HG03103 (cell line): ENCODE results near the gene PCK1.

Source experiments
- ATAC-seq: cut with Tn5 transposase; IDR thresholded peaks from one replicate; pipeline ENCODE4 v1.9.1; 2021; ENCODE audit warnings: low read depth; ENCODE audit not compliant: unreplicated experiment

PCK1 gene

DNA sequence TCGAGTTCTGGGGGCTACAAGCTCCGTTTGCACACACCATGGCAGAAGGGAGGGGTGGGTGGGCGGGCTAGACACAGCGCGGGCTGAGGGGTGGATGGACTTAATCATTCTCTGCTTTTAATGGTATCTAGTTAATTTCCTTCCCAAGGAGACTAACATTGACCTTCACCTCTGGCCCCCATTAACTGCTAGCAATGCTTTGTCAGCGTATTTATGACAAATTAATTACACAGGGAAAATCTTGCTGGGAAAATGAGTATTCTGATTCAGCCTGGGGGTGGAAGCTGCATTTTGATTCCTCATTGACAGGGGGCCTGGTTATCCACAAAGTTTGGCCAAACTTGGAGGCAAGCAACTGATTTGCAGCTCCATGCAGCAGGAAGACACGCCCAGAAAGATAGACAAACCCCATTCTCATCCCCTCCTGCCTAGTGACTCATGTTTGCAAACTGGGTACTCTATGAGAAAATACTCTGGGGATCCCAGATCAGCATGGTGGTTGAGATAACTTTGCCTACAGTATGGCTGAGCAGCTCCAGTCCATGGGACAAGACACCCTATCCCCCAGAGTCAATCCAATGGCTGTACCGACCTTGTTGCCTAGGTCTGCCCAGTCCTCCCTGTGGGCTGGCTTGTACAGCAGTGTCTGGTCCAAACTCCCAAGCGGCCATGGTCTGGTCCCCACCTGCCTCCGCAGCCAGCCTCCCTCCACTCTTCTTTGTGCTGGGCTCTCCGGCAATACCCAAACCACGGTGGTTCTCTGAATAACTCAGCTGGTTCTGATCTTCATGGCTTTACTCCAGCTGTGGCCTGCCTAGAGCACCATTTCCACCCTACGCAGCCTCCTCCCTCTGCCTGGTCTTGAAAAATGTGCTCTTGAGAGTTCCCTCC is 39.7 kb downstream of the PCK1 start:
- no peak for ATAC-seq

DNA sequence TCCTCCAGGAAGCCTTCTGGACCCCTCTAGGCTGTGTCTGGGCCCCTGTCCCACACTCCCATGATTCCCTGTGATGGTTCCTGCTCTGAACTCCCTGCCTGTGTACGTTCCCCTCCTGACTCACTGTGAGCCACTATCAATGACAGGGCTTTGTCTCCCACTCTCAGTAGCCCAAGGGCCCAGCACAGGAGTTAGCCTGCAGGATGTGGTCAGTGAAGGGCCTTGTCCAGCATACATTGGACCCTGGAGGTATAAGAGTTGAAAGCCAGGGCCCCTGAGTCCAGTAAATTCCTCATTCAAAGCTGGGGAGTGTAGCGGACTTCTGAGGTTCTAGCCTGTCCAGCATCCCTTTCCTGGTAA is 40.3 kb downstream of the PCK1 start:
- no peak for ATAC-seq

DNA sequence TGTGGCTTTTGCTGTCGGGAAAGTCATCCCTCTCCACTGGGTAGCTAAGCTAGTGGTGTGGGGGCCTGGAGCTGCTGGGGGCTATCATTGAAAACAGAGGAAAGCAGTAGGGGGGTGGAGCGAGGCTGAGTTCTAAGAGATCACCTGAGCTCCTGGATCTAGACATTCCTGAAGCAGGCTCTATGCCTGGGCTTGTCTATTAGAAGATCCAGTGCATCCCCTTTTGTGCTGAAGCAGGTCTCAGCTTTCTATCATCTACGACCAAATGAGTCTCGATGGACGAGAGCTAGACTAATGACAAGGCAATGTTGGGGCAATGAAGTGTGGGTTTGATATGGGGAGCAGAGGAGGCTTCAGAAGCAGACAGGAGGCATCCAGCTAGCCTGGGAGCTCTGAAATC is 40.8 kb downstream of the PCK1 start:
- no peak for ATAC-seq

DNA sequence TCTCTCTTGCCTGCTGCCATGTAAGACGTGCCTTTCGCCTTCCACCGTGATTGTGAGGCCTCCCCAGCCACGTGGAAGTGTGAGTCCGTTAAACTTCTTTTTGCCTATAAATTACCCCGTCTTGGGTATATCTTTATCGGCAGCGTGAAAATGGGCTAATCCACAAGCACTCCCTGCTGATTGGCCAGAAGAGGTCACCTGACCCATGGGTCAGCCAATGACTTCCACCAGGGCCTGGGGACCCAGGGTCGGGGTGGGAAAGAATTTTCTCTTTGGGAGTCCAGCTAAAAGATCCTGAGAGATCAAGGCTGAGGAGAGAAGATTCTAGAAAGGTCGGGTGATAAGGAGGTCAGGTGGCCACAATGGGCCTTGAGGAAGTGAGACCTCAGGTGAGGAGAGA is 42.2 kb downstream of the PCK1 start:
- ATAC-seq, result no peak

DNA sequence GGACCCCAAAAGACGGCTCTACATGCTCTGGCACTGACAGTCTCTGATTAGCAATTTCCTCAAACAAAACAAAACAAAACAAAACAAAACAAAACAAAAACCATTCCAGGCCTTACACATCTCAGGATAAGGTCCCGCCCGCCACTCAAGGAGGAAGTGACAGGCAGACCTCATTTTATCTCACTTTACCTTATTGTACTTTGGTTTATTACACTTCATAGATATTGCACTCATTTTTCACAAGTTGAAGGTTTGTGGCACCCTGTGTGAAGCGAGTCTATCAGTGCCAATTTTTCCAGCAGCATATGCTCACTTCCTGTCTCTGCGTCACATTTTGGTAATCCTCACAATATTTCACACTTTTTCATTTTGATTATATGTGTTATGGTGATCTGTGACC is 44.1 kb downstream of the PCK1 start:
- ATAC-seq, result no peak

DNA sequence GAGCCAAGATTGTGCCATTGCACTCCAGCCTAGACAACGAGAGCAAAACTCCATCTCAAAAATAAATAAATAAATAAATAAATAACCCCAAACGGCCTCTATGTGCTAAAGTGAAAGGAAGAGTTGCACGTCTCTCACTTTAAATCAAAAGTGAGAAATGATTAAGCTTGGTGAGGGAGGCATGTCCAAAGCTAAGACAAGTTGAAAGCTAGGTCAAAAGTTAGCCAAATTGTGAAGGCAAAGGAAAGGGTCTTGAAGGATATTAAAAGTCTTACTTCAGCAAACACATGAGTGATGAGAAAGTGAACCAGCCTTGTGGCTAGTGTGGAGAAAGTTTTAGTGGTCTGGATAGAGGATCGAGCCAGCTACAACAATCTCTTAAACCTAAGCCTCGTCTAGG is 45.0 kb downstream of the PCK1 start:
- no peak for ATAC-seq

DNA sequence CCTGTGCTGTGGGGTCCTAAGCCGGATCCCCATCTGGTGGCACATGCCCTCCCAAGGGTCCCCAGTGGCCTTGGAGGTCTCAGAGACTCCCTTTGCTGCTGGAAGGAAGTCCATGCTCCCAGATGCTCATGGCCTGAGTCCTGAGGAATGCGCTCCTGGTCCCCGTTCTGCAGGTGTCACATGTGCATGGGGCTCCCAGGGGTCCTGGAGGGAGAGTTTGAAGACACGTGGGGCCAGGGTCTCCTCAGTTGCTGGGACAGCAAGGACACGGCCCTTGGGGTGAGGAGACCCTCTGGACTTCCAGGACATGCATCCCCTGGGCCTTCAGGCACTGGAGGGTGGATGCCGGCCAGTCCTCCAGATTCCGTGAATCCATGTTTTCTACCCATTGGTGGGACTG is 47.6 kb downstream of the PCK1 start:
- no peak for ATAC-seq

DNA sequence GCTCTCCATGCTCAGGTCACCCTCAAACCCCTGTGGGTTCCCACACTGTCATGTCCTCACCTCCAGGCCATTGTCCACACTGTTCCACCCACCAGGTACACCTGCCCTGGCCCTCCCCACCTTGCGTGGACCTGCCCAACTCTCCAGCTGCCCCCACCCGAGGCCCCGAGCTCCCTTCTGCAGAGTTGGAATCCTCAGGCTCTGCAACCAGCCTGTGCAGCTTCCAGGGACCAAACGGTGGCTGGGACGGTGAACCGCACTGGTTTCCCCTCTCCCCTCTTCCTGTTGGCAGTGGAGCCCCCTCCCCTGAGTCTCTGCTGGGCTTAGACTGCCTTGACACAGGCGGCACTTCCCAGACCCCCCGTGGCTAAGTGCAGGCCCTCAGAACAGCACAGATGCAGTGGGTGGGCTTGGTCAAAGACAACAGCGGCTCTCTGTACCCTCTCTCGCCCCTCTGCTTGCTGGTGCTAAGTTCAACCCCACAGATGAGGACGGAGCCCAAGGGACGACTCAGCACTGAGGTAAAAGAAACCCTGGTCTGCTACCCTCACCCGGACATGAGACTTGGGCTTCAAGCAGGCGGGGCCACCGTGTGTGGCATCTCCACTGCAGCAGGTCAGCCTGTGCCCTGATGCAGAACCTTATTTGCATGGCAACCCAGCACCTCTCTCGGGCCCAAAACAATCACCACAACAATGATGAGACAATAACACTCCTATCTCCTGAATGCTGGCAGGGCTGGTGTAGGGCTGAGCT is 48.4 kb downstream of the PCK1 start:
- no peak for ATAC-seq

DNA sequence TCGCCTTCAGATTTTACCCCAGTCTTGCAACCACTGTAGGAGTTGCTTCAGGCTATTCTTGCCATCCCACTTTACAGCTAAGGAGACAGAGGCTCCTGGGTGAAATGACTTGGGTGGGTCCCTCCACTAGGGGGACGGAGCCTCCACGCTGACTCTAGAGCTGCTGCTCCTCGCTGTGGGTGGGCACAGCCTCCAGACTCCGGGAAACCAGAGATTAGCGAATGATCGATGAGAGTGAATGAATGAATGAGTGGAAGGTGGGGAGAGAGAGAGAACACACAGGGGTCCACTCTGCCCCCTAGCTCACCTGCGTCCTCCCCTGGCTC is 48.9 kb downstream of the PCK1 start:
- ATAC-seq, result no peak

DNA sequence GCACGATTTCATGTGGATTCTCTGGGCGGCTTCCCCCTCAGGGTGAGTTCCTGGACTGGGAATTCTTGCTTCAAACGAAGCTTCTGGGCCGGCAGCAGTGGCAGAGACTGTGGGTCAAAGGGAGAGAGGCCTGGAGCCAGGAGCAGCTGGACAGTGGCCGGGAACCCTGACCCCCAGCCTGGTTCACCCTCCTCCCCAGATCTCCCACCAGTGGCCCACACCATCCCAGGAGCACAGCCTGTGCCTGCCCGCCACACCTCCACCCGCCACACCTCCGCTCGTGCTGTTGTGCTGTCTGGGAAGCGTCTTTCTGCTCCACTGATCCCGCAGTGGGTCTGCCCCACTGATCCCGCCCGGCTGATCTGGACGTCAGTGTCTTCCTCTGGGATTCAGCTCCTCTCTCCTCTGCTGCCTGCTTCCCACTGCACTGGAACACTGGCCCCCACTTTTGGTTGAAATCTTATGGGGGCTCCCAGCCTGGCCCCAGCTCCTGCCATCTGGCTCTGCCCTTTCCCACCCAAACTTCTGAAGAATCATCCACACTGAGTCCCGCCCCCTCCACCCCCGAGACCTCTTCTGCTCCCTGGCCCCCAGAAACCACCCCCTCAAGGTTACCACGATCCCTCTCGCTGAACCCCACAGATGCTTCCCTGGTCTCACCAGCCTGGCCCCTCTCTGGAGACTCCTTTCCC is 49.5 kb downstream of the PCK1 start:
- ATAC-seq, result no peak

DNA sequence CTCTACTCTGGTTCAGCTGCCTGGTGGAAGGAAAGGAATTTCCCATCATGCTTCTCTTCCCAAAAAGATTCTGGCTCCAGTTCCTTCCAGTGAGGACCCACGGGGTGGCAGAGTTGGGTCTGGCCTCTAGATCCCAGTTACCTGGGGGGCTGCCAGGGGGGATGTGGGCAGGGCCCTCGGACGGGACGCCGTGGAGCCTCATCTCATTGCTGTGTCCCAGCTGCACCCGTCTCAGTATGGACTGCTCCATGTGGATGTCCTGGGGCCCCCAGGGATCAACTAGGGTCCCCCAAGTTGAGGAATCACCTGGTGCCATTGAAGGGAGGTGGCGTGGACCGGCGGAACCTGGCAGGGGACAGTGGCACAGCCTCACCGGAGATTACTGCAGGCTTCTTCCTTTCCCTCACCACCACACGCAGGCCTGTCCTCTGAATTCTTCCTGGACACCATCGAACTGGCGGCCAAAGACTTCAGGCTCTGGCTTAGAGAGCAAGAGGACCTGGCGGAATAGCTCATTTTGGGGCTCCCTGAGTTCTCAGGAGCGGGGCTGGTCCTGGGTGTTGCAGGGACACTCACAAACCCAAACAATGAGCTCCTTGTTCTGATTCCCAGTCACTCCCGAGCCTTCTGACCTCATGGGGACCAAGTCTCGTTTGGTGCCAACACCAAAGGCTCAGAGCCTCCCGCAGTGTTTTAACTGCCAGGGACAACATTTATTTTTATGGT is 50.8 kb downstream of the PCK1 start:
- ATAC-seq, result no peak

DNA sequence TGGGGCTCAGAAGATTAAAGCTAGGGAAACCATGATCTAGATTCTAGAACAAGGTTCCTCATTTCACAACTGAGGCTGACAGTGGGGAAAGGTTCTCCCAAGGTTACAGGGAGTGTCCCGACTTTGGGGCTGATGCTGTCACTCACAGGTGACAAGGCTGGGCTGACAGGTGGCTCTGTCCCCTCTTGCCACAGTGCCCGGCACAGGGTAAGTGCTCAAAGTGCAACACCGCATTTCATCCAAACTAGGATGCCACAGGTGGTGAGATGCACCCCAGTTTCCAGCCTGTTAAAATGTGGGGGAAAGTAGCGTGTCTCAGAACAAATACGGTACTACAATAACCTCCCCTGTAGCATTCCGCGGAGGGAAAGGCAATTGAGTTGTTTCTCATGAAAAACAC is 51.5 kb downstream of the PCK1 start:
- ATAC-seq, result no peak

DNA sequence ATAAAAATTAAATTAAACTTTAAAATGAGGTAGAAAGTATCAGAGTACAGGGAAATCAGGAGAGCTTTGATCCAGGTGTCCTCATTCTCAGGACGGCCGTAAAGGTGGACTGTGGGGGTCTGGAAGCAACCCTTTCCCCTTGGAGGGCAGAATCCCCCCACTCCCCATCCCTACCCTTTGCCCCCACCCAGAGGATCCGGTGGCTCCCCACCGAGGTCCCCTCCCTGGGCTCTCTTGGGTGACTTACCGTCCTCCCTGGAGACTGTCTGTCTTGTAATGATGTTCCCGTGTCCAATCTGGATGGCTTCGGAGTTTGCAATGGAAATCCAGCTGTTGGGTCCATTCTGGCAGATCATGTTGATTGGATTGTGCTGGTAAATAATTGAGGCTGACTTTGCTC is 52.0 kb downstream of the PCK1 start:
- ATAC-seq, result no peak

DNA sequence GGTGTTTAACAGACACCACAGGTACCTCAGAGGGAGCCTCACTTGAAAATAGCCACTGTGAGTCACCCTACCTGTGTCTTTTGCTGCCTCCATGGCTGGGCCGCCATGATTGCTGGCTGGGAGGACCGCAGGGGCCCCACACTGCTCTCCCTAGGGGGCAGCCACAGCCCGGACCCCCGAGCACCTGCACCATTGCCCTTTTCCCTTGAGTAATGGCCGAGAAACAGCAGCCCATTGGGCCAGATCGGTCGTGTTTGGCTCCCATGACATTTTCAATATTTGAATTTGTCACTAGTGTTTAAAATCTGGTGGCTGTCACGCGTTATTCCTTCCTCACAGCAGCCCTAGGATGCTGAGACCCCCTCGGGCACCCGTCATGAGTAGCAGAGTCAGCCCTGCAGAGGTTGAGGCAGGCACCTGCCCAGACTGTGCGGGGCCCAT is 52.6 kb downstream of the PCK1 start:
- ATAC-seq, result no peak

DNA sequence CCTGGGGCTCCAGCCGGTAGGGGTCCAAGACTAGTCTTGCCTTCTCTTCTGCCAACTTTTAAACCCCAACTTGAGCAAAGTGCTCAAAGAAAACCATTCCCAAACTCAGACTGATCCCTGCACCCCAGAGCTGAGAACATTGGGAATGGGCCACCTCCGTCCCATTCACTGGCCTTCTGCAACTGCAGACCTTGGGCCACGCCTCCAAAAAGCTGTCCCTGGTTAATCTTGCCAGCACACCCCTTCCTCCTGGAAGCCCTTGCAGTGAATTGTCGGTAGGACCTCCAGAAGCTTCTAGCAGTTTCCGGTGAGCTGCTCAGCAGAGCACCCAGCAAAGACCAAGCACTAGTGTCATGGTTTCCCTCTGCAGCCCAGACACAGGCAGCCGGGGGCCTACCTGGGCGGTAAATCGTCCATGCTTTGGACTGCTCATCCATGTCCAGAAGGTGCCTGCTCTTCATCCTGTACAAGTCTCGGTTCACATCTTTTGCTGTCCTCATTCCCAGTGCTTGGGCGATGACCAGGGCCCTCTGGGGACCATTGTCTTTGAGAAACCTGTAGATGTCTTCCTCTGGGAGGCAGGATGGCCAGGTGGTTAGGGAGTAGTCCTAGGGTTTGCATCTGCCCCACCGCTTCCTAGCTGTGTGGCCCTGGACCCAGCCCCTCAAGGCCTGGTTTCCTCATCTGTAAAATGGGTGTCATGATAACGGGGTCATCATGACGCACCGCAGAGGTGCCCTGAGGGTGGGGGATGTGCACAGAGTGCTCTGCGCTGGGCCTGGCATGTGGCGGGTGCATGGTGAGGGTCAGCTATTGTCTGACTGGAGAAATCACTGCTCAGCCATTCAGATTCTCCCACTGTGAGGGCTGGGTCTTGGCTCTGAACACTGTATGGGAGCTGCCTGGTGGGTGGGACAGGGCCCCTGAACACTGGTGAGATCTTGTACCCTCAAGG is 53.9 kb downstream of the PCK1 start:
- ATAC-seq, result no peak

DNA sequence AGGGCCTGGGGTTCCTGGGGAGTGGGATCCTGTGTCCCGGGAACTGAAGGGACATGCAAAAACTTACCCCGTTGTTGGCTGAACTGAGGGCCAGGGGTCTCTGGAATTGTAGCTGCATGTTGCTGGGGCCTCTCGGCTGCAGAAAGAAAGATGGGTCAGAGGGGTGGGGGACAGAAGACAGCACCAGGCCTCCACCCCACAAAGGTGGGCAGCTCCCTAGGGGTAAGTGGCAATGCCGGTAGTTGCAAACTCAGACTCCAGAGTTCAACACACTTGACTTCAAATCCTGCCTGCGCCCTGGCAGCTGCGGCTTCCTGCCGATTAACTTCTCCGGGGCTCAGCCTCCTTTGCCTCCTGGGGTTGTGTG is 54.5 kb downstream of the PCK1 start:
- ATAC-seq, result no peak

DNA sequence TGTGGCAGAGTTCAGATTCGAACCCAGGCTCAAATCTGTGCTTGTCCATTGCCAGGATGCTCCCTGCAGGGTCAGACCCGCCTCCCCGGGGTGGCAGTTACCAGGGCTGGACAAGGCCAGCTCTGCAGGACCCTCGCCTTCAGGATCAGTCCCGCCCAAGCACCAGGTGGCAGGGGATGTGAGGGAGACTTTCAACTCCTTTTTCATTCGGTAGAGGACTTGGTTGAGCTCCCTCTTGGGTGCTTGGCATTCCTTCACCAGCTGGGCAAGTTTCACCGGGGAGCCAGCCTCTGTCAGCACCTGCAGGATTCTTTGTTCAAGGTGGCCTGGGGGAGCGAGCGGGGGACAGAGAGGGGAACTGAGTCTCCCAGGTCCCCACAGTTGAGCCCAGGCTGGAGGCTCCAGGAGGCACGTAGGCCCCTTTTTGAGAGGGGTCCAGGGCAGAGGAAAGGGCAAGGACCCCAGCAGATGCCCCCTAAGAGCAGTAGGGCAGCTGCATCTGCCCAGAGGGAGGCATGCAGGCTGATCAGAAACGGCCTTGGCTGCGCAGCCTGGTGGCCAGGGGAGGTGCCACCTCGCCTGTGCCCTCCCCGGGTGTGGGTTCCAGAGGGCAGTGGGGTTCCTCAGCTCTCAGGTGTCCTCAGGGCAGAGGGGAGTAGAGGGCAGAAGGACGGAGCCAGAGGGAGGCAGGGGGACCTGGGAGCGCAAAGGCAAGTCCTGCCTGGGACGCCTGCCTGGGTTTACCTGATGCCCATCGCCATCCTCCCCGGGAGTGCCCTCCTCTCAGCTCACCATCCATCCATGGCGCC is 55.4 kb downstream of the PCK1 start:
- ATAC-seq, result no peak

DNA sequence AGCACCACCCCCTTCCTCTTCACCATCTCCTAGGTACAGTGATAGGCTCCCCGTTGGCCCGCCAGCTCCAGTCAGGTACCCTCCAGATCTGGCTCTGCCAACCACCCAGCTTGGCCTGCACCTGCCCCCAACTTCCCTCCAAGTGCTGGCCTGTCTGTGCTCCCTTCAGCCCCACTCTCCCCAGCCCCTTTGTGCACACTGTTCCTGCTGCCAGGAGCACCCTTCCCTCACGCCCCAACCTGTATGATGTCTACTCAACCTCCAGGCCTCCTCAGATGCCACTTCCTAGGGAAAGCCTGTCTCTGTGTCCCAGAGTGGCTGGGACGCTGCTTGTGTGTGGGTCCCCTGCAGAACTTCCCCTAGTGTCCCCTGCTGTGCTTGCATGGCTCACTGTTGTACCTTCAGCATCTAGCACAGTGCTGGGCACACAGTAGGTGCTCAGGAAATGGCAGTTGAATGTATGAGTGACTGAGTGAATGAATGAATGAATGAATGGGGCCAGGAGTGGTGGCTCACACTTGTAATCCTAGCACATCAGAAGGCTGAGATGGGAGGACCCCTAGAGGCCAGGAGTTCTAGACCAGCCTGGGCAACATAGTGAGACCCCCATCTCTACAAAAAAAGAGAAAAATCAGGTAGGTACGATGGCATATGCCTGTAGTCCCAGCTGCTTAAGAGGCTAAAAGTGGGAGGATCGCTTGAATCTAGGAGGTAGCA is 56.3 kb downstream of the PCK1 start:
- no peak for ATAC-seq
